NB4 (cell line): ENCODE data around the gene FXYD4.
"Not testable (repeated sequence)": the region's sequence is repeated elsewhere in the genome, so short reads cannot be mapped to it uniquely, and the experiment has no call there.

Source experiments
- DNase-seq: peaks from one replicate; pipeline ENCODE4 v3.0.0; 2010; ENCODE audit warnings: low read depth
- H3K4me3 ChIP-seq: one replicate; pipeline ENCODE4 v1.5.1; 2011; ENCODE audit warnings: mild to moderate bottlenecking, low read depth, low read length, moderate library complexity
- MYC ChIP-seq: IDR thresholded peaks from 2 replicates; pipeline ENCODE4 v1.6.1; 2011; ENCODE audit warnings: low read depth, low read length
- POLR2A ChIP-seq: IDR thresholded peaks from 2 replicates; pipeline ENCODE4 v1.6.1; 2011; ENCODE audit warnings: mild to moderate bottlenecking; ENCODE audit not compliant: insufficient read length; ENCODE audit errors: extremely low read depth
- TF ChIP-seq, protein P1 (sequence below): IDR thresholded peaks from 2 replicates; pipeline ENCODE4 v1.6.1; 2011; ENCODE audit warnings: low read depth, low read length
- TF ChIP-seq, protein P2 (sequence below): IDR thresholded peaks from one replicate; pipeline ENCODE4 v1.5.1; 2012; ENCODE audit warnings: low read depth, low read length

Gene FXYD4

DNA sequence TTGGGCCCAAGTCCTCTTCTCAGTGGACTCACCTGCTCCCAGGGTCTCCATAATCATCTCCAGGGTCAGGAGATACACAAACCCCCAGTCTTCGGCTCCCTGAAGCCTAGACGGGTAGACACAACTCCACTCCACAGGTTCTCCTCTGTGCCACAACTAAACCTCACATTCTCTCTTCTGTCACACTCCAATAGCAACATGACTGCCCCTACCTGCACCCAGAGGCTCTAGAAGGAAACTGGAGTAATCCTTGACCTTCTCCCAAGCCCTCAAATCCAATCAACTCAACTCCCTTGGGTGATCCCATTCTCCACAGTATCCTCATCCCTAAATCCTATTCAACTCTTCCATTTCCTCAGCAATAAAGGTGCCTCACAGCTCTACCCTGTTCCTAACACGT, 21.3 kb downstream of the FXYD4 start:
- DNase-seq: no peak
- TF ChIP-seq, protein P1, sequence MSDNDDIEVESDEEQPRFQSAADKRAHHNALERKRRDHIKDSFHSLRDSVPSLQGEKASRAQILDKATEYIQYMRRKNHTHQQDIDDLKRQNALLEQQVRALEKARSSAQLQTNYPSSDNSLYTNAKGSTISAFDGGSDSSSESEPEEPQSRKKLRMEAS: no peak
- TF ChIP-seq, protein P2, sequence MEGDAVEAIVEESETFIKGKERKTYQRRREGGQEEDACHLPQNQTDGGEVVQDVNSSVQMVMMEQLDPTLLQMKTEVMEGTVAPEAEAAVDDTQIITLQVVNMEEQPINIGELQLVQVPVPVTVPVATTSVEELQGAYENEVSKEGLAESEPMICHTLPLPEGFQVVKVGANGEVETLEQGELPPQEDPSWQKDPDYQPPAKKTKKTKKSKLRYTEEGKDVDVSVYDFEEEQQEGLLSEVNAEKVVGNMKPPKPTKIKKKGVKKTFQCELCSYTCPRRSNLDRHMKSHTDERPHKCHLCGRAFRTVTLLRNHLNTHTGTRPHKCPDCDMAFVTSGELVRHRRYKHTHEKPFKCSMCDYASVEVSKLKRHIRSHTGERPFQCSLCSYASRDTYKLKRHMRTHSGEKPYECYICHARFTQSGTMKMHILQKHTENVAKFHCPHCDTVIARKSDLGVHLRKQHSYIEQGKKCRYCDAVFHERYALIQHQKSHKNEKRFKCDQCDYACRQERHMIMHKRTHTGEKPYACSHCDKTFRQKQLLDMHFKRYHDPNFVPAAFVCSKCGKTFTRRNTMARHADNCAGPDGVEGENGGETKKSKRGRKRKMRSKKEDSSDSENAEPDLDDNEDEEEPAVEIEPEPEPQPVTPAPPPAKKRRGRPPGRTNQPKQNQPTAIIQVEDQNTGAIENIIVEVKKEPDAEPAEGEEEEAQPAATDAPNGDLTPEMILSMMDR: no peak
- TF ChIP-seq POLR2A (no peak), MYC (no peak)
- no peak overlapping the region for H3K4me3 ChIP-seq

DNA sequence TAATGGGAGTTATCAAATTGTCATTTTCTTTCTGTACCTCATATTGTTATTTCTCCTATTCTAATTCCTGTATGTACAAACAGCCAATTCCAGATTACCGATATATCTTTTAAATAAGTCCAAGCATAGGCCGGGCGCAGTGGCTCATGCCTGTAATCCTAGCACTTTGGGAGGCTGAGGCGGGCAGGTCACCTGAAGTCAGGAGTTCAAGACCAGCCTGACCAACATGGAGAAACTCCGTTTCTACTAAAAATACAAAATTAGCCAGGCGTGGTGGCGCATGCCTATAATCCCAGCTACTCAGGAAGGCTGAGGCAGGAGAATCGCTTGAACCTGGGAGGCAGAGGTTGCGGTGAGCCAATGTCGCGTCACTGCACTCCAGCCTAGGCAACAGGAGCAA, 21.8 kb downstream of the FXYD4 start:
- H3K4me3 ChIP-seq, DNase-seq: not testable (repeated sequence)

DNA sequence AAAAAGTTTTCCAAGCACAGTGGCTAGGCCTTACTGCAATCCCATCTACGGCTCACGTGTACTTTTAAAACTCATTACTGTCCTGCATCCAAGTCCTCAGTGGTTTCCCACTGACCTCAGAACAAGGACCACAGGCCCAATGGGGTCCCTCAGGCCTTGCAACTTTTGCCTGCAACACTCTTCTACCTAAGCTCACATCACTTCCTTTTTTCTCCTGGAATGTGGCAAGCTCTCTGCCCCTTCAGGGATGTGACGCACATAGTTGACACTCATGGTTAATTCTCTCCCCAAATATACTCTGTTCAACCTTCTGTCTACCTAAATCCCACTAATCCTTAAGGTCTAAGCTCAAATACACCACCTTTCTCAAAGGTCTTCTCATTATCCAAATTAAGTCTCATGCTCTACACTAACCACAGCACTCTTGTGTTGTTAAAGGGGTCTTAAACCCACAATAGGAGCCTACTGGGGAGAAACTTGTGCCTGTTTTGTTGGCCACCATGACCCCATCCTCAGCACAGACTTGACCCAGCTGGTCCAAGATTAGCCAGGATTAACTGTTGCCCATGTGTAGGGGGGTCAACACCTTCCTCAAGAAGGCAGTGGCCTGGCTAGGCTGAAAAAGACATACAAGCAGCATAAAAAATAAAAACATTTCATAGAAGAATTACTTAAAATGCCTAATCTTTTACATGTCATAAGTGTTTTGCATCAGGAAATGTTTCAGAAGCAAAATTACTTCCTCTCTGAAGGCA, 22.3 kb downstream of the FXYD4 start:
- no peak overlapping the region for H3K4me3 ChIP-seq
- TF ChIP-seq, protein P1: no peak
- TF ChIP-seq MYC (no peak), POLR2A (no peak)
- TF ChIP-seq, protein P2: no peak
- peak; percentile 54 for DNase-seq

DNA sequence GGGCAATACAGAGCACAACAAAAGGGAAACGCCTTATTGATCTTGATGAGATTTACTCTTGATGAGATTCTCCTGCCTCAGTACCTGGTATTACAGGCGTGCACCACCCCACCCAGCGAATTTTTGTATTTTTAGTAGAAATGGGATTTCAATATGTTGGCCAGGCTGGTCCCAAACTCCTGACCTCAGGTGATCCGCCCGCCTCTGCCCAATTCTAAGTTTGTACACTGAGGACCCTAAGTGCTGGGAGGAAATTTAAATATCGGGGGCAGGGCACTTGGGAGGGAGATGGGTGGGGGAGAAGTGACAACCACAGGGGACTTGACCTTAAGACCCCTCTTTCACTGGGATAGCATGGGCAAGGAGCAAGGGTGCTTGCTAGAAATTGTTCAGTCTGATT, 23.4 kb downstream of the FXYD4 start:
- H3K4me3 ChIP-seq: peak overlapping the region; percentile 70

DNA sequence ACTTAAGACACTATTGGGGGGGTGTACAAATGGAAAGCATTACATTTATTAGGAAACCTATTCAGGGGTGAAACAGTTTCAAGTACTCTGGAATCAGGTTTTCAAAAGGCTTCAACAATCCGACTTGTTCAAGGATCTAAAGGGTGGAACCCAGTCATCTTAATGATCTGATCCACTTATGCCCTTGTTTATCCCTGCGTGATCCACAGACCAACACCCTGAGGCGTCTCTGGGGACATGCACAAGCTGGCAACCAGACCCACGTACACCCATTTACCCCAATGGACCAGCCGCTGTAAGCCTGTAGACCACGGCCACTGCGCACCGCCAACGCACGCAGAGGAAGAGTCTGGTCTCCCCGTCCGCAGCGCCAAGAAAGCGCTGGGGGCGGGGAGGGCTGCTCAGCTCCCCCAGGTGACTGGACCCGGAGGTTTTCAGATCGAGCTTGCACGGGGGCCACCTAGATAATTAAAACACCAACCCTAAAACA, 24.2 kb downstream of the FXYD4 start:
- H3K4me3 ChIP-seq: peak overlapping the region; percentile 70
- TF ChIP-seq POLR2A (no peak), MYC (no peak)
- TF ChIP-seq, protein P1: no peak
- TF ChIP-seq, protein P2: no peak
- no peak for DNase-seq

More for the DNA sequence above, 23.4 kb downstream of the FXYD4 start:
- no peak for DNase-seq
- TF ChIP-seq, protein P2: no peak
- TF ChIP-seq MYC: no peak

DNA sequence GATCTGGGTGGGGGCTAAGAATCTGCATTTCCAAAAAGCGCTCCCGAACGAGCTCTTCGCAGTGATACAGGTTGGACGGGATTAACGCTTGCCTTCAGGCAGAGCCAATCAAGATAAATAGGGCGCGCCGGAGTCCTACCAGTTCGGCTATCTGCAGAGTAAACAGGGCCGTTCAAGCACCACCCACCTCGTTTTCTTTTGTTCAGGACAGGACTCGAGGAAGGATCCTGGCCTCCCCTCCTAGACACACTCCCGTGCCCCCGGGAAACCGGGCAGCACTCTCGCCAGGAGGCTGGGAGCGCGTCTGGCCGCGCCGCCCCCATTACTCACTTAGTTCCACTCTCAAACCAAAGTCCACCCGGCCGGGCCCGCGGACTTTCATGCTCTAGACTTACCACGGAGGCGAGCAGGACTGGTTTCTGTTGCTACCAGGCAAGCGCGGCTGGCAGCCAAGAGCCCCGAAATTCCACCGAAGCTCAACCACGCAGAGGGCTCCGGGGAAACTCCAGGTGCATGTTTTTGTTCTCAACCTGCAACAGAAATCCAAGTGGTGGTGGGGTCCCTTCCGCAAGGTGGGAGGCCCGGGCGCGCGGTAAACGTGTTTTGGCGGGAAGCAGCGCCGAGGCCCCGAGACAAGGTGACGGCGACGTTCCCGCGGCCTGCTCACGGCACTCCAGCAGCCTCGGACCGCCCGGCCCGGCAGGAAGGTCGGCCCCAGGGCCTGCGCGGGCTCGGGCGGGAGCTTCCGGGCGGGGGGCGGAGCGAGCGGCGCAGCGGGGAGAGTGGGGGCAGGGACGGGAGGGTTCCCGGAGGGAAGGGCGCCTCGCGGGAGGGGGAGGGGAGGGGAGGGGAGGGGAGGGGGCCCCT, 24.9 kb downstream of the FXYD4 start:
- peak overlapping the region; percentile 70 for H3K4me3 ChIP-seq
- peak; percentile 29 for TF ChIP-seq POLR2A
- TF ChIP-seq, protein P2: no peak
- TF ChIP-seq MYC: no peak; the same call in none of the 2 replicates
- TF ChIP-seq, protein P1: peak; percentile 16; the same call in 1 of the 2 replicates
- peak; percentile 87 for DNase-seq
